K562 (cell line): Measurements from ENCODE around the gene MYH11. TPM values are rescaled to one million over a fixed set of nuclear protein-coding genes. Genes with fewer than 3 reads are reported as not detected.

Experiments used
- BHLHE40 ChIP-seq: IDR thresholded peaks from 2 replicates; pipeline ENCODE4 v1.6.1; 2011; ENCODE audit warnings: low read length, improper control_type of control experiment
- DMBX1 ChIP-seq: fragments of 250-450 bp; sonication (Bioruptor Pico); IDR thresholded peaks from 2 replicates; pipeline ENCODE4 v1.8.0; 2022; ENCODE audit warnings: inconsistent platforms, mild to moderate bottlenecking, moderate library complexity, borderline replicate concordance
- KLF16 ChIP-seq: IDR thresholded peaks from 2 replicates; pipeline ENCODE4 v1.6.1; 2016; ENCODE audit warnings: antibody characterized with exemption
- L3MBTL2 ChIP-seq: fragments of 450-650 bp; IDR thresholded peaks from 2 replicates; pipeline ENCODE4 v1.6.1; 2016; ENCODE audit warnings: mild to moderate bottlenecking, moderate library complexity
- MAZ ChIP-seq, 2 experiments: fragments of 450-650 bp in 1 of 2; sonication (generic) in 1 of 2; formaldehyde crosslinking; IDR thresholded peaks in 1 of 2; conservative IDR thresholded peaks in 1 of 2; 2 replicates each; pipeline versions ENCODE4 v1.4.0 to v1.5.0; 2020; ENCODE audit warnings: mild to moderate bottlenecking in 1 of 2, missing genetic modification reagents in 1 of 2
- MYC ChIP-seq, 2 experiments: fragments of 250-450 bp in 1 of 2; sonication (Bioruptor Pico) in 1 of 2; IDR thresholded peaks; 2 replicates each; pipeline versions ENCODE4 v1.5.1 to v1.6.1; 2012 to 2021; ENCODE audit warnings: low read depth in 2 of 2, borderline replicate concordance in 1 of 2, improper control_type of control experiment in 1 of 2, low read length in 1 of 2, mild to moderate bottlenecking in 1 of 2, moderate library complexity in 1 of 2
- PPARD ChIP-seq: fragments of 250-450 bp; sonication (Bioruptor Pico); IDR thresholded peaks from 2 replicates; pipeline ENCODE4 v1.8.0; 2022; ENCODE audit warnings: inconsistent platforms, mild to moderate bottlenecking, moderate library complexity
- RAD21 ChIP-seq, 2 experiments: fragments of 250-450 bp in 1 of 2; fragments of 450-650 bp in 1 of 2; sonication (Bioruptor Pico) in 1 of 2; formaldehyde crosslinking in 1 of 2; IDR thresholded peaks in 1 of 2; conservative IDR thresholded peaks in 1 of 2; 2 replicates each; pipeline versions ENCODE4 v1.4.0 to v1.8.0; 2020 to 2022; ENCODE audit warnings: mild to moderate bottlenecking in 2 of 2, moderate library complexity in 1 of 2
- RBM39 ChIP-seq: fragments of 200-400 bp; formaldehyde crosslinking; optimal IDR thresholded peaks from 2 replicates; pipeline ENCODE3; 2018; ENCODE audit warnings: low read depth, low read length
- RCOR1 ChIP-seq, 2 experiments: IDR thresholded peaks; 2 replicates each; pipeline ENCODE4 v1.6.1; 2012; ENCODE audit warnings: low read depth in 2 of 2, low read length in 2 of 2, borderline replicate concordance in 1 of 2, improper control_type of control experiment in 1 of 2
- polyA plus RNA-seq, 8 experiments: library from polyadenylated mRNA; depleted of rRNA in 4 of 8; stranded (reverse) in 5 of 8; unstranded in 3 of 8; fragments of >200 nt; fragmentation: Nextera tagmentation in 2 of 8; fragmentation: Illumina TruSeq in 1 of 8; extraction: Ambion mirVana in 2 of 8; extraction: Trizol in 1 of 8; gene quantifications; 2 replicates each; pipeline versions ENCODE4 v1.2.1 to v1.2.3, GENCODE V29; 2011 to 2014; ENCODE audit warnings: inconsistent platforms in 1 of 8, missing spikeins in 1 of 8
- total RNA-seq, 7 experiments: library from RNA; depleted of rRNA in 6 of 7; stranded (reverse); fragments of >200 nt in 6 of 7; fragmentation: Illumina TruSeq in 2 of 7; extraction: Trizol in 2 of 7; gene quantifications; 2 replicates each; pipeline versions ENCODE4 v1.2.1 to v1.2.3, GENCODE V29; 2011 to 2021; ENCODE audit warnings: low replicate concordance in 1 of 7
- TF ChIP-seq, protein P1 (sequence below), 3 experiments: IDR thresholded peaks in 2 of 3; conservative IDR thresholded peaks in 1 of 3; 2 replicates each; pipeline ENCODE4 v1.5.1; 2011 to 2012; ENCODE audit warnings: low read length in 3 of 3, mild to moderate bottlenecking in 3 of 3, control low read depth in 2 of 3, improper control_type of control experiment in 1 of 3, inconsistent platforms in 1 of 3, low read depth in 1 of 3, mixed read lengths in 1 of 3, moderate library complexity in 1 of 3; ENCODE audit not compliant: insufficient read depth in 2 of 3
- TF ChIP-seq, protein P2 (sequence below): sonication (generic); formaldehyde crosslinking; IDR thresholded peaks from 2 replicates; pipeline ENCODE4 v1.9.0; 2022; ENCODE audit warnings: mild to moderate bottlenecking, missing genetic modification reagents
- TF ChIP-seq, protein P3 (sequence below), 2 experiments: IDR thresholded peaks; 2 replicates each; pipeline ENCODE4 v1.6.1; 2011; ENCODE audit warnings: borderline replicate concordance in 1 of 2, control low read depth in 1 of 2, low read depth in 1 of 2, low read length in 1 of 2, mild to moderate bottlenecking in 1 of 2, mixed read lengths in 1 of 2, moderate library complexity in 1 of 2; ENCODE audit not compliant: insufficient read depth in 1 of 2, insufficient read length in 1 of 2, poor library complexity in 1 of 2, severe bottlenecking in 1 of 2; ENCODE audit errors: extremely low read depth in 1 of 2

The MYH11 gene
- total and polyA plus RNA-seq, 9 of the 15 experiments (the other 6 are each of a cell fraction or from before 2014, with no cell fraction given): 0.05 to 0.47 (median 0.08) TPM; not detected in 5

DNA sequence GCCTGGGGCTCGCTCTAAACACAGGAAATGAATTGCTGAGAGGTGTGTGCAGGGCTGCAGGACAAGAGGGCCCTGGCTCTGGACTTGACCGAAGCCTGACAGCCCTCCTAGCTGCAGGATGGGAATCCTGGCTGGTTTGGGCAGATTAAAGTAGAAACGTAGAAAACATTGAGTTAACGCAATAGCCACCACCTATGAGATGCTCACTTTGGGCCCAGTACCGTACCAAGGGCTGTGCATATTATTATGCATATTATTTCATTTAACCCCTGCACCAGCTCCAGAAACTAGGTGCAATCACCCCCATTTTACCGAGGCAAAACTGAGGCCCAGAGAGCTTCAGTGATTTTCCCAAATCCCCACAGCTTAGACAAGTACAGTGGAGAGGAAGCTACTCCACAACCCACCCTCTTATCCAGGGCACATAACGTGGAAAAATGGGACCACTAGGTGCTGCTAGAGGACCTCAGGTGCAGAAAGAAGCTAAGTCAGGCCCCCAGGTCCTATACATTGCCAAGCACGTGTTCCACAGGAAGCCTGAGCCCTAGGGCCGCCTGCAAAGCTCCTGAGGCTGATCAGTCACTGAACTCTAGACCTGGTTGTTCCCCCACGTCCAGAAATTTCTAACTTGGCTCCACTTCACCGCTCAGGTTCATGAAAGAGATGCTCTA is 79.2 kb downstream of the MYH11 start (continued):
- TF ChIP-seq, protein P1, sequence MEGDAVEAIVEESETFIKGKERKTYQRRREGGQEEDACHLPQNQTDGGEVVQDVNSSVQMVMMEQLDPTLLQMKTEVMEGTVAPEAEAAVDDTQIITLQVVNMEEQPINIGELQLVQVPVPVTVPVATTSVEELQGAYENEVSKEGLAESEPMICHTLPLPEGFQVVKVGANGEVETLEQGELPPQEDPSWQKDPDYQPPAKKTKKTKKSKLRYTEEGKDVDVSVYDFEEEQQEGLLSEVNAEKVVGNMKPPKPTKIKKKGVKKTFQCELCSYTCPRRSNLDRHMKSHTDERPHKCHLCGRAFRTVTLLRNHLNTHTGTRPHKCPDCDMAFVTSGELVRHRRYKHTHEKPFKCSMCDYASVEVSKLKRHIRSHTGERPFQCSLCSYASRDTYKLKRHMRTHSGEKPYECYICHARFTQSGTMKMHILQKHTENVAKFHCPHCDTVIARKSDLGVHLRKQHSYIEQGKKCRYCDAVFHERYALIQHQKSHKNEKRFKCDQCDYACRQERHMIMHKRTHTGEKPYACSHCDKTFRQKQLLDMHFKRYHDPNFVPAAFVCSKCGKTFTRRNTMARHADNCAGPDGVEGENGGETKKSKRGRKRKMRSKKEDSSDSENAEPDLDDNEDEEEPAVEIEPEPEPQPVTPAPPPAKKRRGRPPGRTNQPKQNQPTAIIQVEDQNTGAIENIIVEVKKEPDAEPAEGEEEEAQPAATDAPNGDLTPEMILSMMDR (IDR thresholded peaks at IDR 0.05 in 2 of 3, conservative IDR thresholded peaks at IDR 0.05 in 1 of 3; ENCODE audit: insufficient read depth in 2 of 3, low read depth in 1 of 3, low read length in 3 of 3): peak; percentile 79 to 85 (median 81)
- TF ChIP-seq DMBX1 (CRISPR knock-in tag) (no peak), MAZ (CRISPR knock-in tag; conservative IDR thresholded peaks at IDR 0.05 in 1 of 2, IDR thresholded peaks at IDR 0.05 in 1 of 2) (peak in 1 of 2 experiments; percentile 30; a peak in 1 of 4 replicates), L3MBTL2 (peak; percentile 80), MYC (IDR thresholded peaks at IDR 0.05; ENCODE audit: low read depth, low read length) (peak; percentile 91), MYC (CRISPR knock-in tag; IDR thresholded peaks at IDR 0.05; ENCODE audit: borderline replicate concordance, low read depth) (no peak), KLF16 (peak; percentile 56; the same call in 1 of the 2 replicates), BHLHE40 (peak; percentile 87), RAD21 (CRISPR knock-in tag; conservative IDR thresholded peaks at IDR 0.05 in 1 of 2, IDR thresholded peaks at IDR 0.05 in 1 of 2) (peak; percentile 59 to 89), RCOR1 (IDR thresholded peaks at IDR 0.05; ENCODE audit: borderline replicate concordance in 1 of 2, low read depth in 2 of 2, low read length in 2 of 2) (peak in 1 of 2 experiments; percentile 58; a peak in 1 of 4 replicates), PPARD (CRISPR knock-in tag) (no peak), RBM39 (no peak)
- TF ChIP-seq, protein P2, sequence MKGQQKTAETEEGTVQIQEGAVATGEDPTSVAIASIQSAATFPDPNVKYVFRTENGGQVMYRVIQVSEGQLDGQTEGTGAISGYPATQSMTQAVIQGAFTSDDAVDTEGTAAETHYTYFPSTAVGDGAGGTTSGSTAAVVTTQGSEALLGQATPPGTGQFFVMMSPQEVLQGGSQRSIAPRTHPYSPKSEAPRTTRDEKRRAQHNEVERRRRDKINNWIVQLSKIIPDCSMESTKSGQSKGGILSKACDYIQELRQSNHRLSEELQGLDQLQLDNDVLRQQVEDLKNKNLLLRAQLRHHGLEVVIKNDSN (CRISPR knock-in tag): peak; percentile 55
- TF ChIP-seq, protein P3, sequence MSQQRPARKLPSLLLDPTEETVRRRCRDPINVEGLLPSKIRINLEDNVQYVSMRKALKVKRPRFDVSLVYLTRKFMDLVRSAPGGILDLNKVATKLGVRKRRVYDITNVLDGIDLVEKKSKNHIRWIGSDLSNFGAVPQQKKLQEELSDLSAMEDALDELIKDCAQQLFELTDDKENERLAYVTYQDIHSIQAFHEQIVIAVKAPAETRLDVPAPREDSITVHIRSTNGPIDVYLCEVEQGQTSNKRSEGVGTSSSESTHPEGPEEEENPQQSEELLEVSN (IDR thresholded peaks at IDR 0.05; ENCODE audit: borderline replicate concordance in 1 of 2, extremely low read depth in 1 of 2, insufficient read depth in 1 of 2, insufficient read length in 1 of 2, low read depth in 1 of 2, low read length in 1 of 2, poor library complexity in 1 of 2, severe bottlenecking in 1 of 2): peak; percentile 26 to 63
